Fibroblast of lung (primary cell): Measurements from ENCODE around the gene OLIG2.

Experiments used
- CTCF ChIP-seq, 2 donors: IDR thresholded peaks in 1 of 2; conservative IDR thresholded peaks in 1 of 2; 1 replicate in 1 of 2; 2 replicates in 1 of 2; pipeline ENCODE4 v1.5.1; 2011 to 2012; ENCODE audit warnings: low read length in 2 of 2, control low read depth in 1 of 2, inconsistent platforms in 1 of 2, low read depth in 1 of 2, mild to moderate bottlenecking in 1 of 2
- EZH2 ChIP-seq: IDR thresholded peaks from 2 replicates; pipeline ENCODE4 v1.5.1; 2012; ENCODE audit warnings: low read length, control low read depth, mild to moderate bottlenecking; ENCODE audit errors: missing control alignments

DNA sequence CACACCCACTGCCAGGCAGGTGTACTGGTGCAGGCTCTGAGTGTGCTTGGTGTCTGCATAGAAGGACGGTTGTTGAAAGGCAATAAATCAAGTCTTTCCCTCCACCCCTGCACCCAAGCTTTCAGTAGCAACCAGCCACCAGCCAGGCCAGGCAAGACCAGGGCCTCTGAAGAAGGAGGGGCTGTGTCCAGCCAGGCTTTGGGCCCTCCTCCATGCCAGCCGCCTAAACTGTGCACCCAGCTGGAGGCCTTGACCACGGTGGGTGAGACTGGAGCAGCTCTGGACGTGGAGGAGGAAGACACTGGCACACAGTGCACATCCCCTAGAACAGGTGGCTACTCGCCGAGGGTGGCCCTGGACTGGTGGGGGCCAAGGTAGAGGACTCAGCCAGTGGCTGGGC is 4.9 kb downstream of the OLIG2 start:
- no peak for TF ChIP-seq CTCF (conservative IDR thresholded peaks at IDR 0.05 in 1 of 2, IDR thresholded peaks at IDR 0.05 in 1 of 2; ENCODE audit: low read depth in 1 of 2, low read length in 2 of 2)
- TF ChIP-seq EZH2 = no peak
